ENCODE measurements around the gene IPO11.

IPO11 gene

DNA sequence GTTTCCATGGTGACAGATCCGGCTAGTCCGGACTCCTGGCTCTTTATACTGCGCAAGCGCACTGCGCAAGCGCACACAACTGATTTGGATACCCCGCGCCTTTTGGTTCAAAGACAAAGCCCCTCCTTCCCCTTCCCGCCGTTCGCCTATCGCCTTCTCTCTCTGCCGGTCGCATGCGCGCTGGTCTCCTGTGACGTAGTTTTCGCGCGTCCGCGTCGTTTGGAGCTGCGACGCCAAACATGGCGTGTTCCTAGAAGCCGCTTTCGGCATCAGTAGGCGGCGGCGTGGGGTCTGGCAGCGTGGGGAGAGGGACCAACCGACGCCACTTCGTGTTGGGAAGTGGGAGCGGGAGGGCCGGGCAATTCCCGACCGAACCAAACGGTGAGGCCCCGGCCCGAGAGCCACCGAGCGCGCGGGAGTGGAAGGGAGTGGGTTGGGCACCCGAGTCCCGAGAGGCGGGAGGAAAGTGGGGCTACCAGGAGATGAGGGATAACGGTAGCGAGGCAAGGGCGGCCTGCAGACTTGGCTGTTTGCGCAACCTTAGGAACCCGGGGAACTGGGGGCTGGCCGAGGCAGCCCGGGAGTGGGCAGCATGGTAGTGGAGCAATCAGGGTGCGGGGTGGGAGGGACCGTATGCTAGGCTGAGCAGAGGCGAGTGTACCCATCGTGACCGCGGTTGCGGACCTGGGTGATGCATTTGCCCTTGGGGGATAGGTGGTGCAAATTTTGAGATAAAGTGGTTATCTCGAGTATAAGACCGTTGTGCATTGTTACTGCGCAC is at the start of gene IPO11:
Gene IPO11 (plus strand): TSS at position 215 of the 781 bp plus-strand sequence. CDS start 24,517 bp downstream, outside the sequence.
- TF ChIP-seq, protein P1, sequence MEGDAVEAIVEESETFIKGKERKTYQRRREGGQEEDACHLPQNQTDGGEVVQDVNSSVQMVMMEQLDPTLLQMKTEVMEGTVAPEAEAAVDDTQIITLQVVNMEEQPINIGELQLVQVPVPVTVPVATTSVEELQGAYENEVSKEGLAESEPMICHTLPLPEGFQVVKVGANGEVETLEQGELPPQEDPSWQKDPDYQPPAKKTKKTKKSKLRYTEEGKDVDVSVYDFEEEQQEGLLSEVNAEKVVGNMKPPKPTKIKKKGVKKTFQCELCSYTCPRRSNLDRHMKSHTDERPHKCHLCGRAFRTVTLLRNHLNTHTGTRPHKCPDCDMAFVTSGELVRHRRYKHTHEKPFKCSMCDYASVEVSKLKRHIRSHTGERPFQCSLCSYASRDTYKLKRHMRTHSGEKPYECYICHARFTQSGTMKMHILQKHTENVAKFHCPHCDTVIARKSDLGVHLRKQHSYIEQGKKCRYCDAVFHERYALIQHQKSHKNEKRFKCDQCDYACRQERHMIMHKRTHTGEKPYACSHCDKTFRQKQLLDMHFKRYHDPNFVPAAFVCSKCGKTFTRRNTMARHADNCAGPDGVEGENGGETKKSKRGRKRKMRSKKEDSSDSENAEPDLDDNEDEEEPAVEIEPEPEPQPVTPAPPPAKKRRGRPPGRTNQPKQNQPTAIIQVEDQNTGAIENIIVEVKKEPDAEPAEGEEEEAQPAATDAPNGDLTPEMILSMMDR (IDR thresholded peaks at IDR 0.05), result no peak
- Histone ChIP-seq H3K27ac (peak within 1 kb of the TSS; percentile 44 to 77), H3K4me3 (peak within 1 kb of the TSS; percentile 90)
- DNase-seq (ENCODE audit: low spot score), result peak; percentile 99

DNA sequence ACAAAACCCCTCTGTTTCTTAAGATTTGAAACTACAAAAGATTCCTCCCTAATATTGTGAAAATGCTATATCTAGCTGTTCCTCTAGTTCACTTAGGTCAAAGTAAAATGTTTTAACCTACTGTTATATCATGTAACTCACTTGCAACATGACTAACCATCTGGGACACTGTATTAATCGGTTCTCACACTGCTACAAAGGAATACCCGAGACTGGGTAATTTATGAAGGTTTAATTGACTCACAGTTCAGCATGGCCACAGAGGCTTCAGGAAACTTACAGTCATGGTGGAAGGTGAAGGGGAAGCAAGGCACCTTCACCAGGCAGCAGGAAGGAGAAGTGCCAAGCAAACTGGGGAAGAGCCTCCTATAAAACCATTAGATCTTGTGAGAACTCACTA is 43.5 kb upstream of the IPO11 start:
- H3K27ac ChIP-seq, result no peak overlapping the region
- TF ChIP-seq, protein P1 (IDR thresholded peaks at IDR 0.05), result no peak
- H3K4me3 ChIP-seq, result no peak overlapping the region
- DNase-seq (ENCODE audit: low spot score), result no peak

DNA sequence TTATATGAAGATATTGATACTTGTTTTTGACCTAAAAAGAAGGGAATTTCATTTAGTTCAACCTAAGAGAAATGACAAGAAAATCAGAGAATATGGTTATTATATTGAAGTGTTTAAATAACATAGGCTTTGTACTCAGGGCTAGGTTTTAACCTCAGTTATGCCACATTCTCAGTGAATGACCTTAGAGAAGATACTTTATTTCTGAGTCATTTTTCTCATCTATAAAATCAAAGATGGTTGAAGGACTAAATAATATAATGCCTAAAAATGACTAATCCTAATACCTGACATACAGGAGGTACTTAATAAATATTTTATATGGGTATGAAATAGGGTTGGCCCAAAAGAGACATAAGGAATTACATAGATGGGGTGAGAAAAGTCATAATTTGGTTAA is 41.2 kb upstream of the IPO11 start:
- TF ChIP-seq, protein P1 (IDR thresholded peaks at IDR 0.05), result no peak
- DNase-seq (ENCODE audit: low spot score), result no peak
- Histone ChIP-seq H3K4me3 (no peak overlapping the region), H3K27ac (no peak overlapping the region)

DNA sequence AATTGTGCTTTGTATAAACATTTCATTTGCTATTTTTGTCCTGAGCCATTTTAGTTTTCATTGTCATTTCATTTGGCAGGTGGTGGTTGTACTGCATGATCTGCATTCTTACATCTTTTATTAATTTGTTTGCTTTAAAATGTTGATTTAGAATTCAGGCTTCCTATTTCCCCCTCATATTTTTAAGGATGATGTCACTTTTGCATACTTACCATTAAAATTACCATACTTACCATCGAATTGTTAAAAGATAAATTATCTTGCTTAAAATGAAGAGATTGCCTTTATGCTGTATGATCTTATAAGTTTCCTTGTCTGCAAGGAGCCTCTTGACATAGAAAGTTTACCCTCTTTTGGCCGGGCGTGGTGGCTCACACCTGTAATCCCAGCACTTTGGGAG is 40.0 kb upstream of the IPO11 start:
- TF ChIP-seq, protein P1 (IDR thresholded peaks at IDR 0.05), result no peak
- no peak overlapping the region for H3K27ac ChIP-seq
- no peak for DNase-seq (ENCODE audit: low spot score)
- H3K4me3 ChIP-seq, result no peak overlapping the region

GRCh38 chr5:62373382-62373781 is 39.2 kb upstream of the IPO11 start:
- no peak overlapping the region for H3K4me3 ChIP-seq
- TF ChIP-seq, protein P1 (IDR thresholded peaks at IDR 0.05), result no peak
- no peak overlapping the region for H3K27ac ChIP-seq
- no peak for DNase-seq (ENCODE audit: low spot score)

- TF ChIP-seq, protein P1 (IDR thresholded peaks at IDR 0.05), result no peak
- H3K27ac ChIP-seq, result no peak overlapping the region
- no peak overlapping the region for H3K4me3 ChIP-seq
- no peak for DNase-seq (ENCODE audit: low spot score)
These were observed 38.5 kb upstream of the IPO11 start for GRCh38 chr5:62374090-62374489.

- TF ChIP-seq, protein P1 (IDR thresholded peaks at IDR 0.05), result no peak
- H3K4me3 ChIP-seq, result no peak overlapping the region
- DNase-seq (ENCODE audit: low spot score), result no peak
- no peak overlapping the region for H3K27ac ChIP-seq
These were observed 36.9 kb upstream of the IPO11 start for GRCh38 chr5:62375627-62376026.

Data from coronary artery (tissue), 2 donors.